Mesodermal cell (in vitro differentiated cells): ENCODE results near the gene EPS15.

ENCODE experiments used
- H3K27ac ChIP-seq: 2 replicates; pipeline ENCODE4 v1.7.0; 2013; ENCODE audit warnings: mild to moderate bottlenecking, low read depth, low read length, moderate library complexity; ENCODE audit not compliant: severe bottlenecking
- H3K36me3 ChIP-seq: 2 replicates; pipeline ENCODE4 v1.7.1; 2013; ENCODE audit warnings: mild to moderate bottlenecking, low read length, moderate library complexity; ENCODE audit not compliant: control insufficient read depth, insufficient read depth
- H3K4me1 ChIP-seq: one replicate; pipeline ENCODE4 v1.7.1; 2013; ENCODE audit warnings: mild to moderate bottlenecking, low read length; ENCODE audit not compliant: insufficient read depth, control insufficient read depth, poor library complexity, severe bottlenecking
- H3K4me3 ChIP-seq: 2 replicates; pipeline ENCODE4 v1.7.0; 2013; ENCODE audit warnings: low read length, control low read depth, mild to moderate bottlenecking; ENCODE audit not compliant: insufficient read depth, poor library complexity, severe bottlenecking; ENCODE audit errors: extremely low read depth
- H3K9me3 ChIP-seq: 2 replicates; pipeline ENCODE4 v1.7.1; 2013; ENCODE audit warnings: mild to moderate bottlenecking, low read length, moderate library complexity; ENCODE audit not compliant: control insufficient read depth
- WGBS, 2 experiments: methylation state at CpG; one replicate each; pipeline ENCODE4 v1.1.5; 2013; ENCODE audit warnings: missing lambda C conversion rate in 2 of 2; ENCODE audit not compliant: insufficient coverage in 2 of 2; 5-methylcytosine and 5-hydroxymethylcytosine counted together

The EPS15 gene

DNA sequence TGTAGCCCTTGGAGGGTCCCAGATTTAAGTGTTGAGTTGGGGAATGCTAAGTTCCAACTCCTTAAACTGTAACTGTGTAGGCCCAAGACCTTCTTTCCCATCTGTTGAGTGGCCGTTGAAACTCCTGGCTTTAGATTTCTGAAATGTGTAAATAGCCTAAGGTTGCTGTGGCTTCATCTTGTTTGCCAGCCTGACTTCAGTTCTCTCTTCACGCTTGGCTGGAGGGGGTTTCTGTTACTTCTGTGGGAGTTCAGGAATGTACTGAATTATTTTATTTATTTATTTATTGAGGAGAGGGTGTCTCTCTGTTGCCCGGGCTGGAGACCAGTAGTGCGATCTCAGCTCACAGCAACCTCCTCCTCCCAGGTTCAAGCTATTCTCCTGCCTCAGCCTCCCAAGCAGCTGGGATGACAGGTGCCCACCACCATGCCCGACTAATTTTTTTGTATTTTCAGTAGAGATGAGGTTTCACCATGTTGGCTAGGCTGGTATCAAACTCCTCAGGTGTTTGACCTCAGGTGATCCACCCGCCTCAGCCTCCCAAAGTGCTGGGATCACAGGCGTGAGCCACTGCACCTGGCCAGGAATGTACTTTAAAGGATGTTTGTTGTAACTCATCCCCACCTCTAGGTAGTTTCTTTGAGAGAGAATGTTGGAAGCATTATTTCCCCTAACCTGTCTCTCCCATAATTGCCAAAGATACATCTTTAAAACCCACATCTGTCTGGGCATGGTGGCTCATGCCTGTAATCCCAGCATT, 194.6 kb downstream of the EPS15 start:
- WGBS, 2 experiments, result 88% methylated on average over 1 to 3 of the region's 7 CpGs
- no peaks in the 10 kb centered on the region for H3K4me1 ChIP-seq
- no peak overlapping the region for H3K4me3 ChIP-seq
- H3K36me3 ChIP-seq, result no peaks in the 10 kb centered on the region
- no peaks in the 10 kb centered on the region for H3K9me3 ChIP-seq
- no peak overlapping the region for H3K27ac ChIP-seq

DNA sequence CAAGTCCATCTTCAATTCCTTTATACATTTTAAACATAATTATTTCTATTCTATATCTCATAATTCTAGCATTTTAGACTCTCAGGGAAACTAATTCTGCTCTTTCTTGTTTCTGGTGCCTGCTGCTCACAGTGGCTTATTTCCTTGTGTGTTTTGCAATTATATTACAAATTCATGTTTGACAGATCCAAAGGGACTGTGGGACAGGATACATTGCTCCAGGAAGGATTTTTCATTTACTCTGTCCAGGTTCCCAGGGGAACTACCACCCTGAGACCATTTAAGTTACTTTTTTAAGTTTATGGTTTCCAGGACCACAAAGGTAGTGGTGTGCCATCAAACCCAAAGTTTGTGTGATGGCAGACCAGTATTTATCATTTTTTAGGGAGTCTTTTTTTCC, 195.3 kb downstream of the EPS15 start:
- Histone ChIP-seq H3K27ac (no peak overlapping the region), H3K4me1 (no peaks in the 10 kb centered on the region), H3K9me3 (no peaks in the 10 kb centered on the region), H3K36me3 (no peaks in the 10 kb centered on the region), H3K4me3 (no peak overlapping the region)

DNA sequence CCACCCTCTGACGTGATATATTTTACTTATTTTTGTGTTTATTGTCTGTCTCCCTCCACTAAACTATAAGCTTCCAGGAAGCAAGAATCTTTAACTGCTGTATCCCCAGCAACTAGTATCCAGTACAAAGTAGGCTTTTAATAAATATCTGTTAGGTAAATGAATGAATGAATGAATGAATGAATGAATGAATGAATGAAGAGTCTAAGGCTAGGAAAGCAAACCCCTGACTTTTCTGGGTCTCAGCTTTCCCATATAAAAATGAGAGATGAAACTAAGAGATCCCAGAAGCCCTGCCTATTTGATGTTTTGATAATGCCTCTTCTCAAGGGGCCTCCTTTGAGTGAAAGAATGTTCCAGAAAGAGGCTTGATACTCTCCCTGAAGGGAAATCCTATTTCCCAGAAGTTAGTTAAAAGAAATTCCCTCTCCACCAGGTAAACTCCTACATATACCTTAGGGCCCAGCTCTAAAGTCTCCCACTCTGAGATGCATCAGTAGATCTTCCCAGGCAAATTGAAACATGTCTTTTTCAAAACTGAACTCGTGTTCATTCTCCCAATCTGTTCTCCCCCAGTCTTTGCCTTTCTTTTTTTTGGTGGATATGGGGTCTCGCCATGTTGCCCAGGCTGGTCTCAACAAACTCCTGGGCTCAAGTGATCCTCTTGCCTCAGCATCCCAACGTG, 196.5 kb downstream of the EPS15 start:
- Histone ChIP-seq H3K36me3 (no peaks in the 10 kb centered on the region), H3K9me3 (no peaks in the 10 kb centered on the region), H3K4me3 (no peak overlapping the region), H3K27ac (no peak overlapping the region), H3K4me1 (peaks cover 4% of the 10 kb centered on the region)
- WGBS, 2 experiments, result 94% methylated on average over 2 to 3 of the region's 4 CpGs

DNA sequence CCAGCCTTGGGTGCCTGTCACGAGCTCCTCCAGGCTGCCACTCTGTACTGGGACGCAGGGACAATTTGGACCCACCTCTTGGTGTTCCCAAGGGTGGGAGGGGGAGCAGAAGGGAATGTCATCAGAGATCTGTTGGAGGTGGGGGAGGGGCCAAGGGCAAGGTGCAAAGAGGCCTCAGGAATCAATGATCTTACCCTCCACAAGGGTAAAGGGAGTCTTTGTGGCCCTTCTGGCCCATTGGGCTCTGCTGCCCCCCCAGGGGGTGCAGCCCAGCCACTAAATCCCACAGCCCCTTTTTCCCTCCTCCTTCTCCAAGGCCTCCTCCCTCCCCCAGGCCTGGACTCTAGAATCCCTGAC, 197.2 kb downstream of the EPS15 start:
- WGBS, 2 experiments, result 83 to 92% methylated on average over 2 of the region's 2 CpGs
- no peaks in the 10 kb centered on the region for H3K9me3 ChIP-seq
- no peak overlapping the region for H3K27ac ChIP-seq
- no peaks in the 10 kb centered on the region for H3K36me3 ChIP-seq
- peaks cover 4% of the 10 kb centered on the region for H3K4me1 ChIP-seq
- H3K4me3 ChIP-seq, result no peak overlapping the region

DNA sequence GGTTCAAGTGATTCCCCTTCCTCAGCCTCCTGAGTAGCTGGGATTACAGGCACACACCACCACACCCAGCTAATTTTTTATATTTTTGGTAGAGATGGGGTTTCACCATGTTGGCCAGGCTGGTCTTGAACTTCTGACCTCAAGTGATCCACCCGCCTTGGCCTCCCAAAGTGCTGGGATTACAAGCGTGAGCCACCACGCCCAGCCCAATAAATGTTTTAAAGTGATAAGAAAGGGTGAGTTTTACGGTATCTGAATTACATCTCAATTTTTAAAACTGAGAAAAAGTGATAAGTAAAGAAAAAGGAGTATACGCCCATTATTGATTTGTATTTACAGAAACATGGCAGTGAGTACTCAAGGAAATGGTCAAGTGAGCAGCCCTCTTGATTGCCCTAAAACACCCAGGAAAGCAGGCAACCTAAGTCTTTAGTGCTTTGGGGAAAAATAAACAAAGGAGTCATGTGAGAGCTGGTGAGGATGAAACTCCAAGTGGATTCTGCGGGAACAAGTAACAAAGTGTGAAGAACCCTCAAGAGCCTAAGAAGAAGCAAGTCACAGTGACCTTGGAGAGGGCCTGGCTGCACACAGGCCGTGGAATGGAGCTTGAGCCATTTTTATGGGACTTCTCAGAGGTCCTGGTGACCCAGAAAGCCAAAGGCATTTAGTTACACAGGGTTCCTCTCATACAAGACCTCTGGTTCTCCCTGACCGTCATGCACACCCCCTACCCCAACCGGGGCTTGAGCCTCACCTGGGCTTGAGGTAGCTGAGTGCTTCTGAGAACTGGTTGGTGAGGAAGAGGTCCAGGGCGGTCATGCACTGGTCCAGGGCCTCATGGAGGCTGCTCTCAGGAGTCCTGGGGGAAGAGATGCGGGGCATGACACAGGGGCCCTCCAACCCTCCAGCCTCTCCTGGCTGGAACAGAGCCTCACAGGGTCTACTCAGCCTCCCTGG, 197.8 kb downstream of the EPS15 start:
- peaks cover 4% of the 10 kb centered on the region for H3K4me1 ChIP-seq
- H3K27ac ChIP-seq, result no peak overlapping the region
- 95 to 98% methylated on average over 5 to 7 of the region's 11 CpGs for whole genome bisulfite sequencing, 2 experiments
- no peaks in the 10 kb centered on the region for H3K9me3 ChIP-seq
- no peak overlapping the region for H3K4me3 ChIP-seq
- H3K36me3 ChIP-seq, result no peaks in the 10 kb centered on the region

DNA sequence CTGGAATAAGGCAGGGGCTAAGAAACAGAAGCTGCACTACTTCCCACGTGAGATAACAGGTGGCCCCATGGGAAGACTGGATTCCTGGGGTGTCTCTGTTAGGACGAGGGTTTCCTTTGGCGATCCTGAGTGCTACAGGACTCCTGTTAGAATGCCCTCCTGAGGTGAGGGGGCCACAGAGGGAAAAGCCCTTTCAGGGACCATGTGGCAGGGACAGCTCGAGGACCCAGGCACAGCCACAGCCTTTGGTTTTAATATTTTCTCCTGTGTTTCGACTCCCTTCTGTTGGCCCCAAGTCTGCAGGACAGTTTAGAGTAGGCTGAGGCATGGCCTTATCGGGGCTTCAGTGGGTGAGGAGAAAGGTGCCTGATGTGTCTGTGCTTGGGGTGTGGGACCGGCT, 201.3 kb downstream of the EPS15 start:
- H3K9me3 ChIP-seq, result no peaks in the 10 kb centered on the region
- H3K36me3 ChIP-seq, result no peaks in the 10 kb centered on the region
- peaks cover 14% of the 10 kb centered on the region for H3K4me1 ChIP-seq
- H3K4me3 ChIP-seq, result no peak overlapping the region
- no peak overlapping the region for H3K27ac ChIP-seq
- 87 to 89% methylated on average over 5 to 7 of the region's 7 CpGs for WGBS, 2 experiments

DNA sequence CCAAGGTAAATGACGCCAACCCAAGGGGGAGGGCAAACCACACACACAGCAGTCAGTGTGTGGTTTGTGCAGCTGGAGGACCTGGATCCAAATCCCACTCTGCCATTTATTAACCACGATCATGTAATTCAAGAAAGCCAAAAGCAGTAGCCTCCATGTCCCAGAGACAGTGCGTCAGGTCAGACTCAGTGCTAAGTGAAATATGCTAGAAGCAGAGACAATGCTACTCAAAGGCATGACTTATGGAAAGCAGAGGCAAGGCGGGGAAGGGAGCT, 202.3 kb downstream of the EPS15 start:
- no peaks in the 10 kb centered on the region for H3K36me3 ChIP-seq
- 88 to 92% methylated on average over 2 of the region's 4 CpGs for WGBS, 2 experiments
- H3K27ac ChIP-seq, result no peak overlapping the region
- no peaks in the 10 kb centered on the region for H3K9me3 ChIP-seq
- no peak overlapping the region for H3K4me3 ChIP-seq
- H3K4me1 ChIP-seq, result peaks cover 14% of the 10 kb centered on the region

DNA sequence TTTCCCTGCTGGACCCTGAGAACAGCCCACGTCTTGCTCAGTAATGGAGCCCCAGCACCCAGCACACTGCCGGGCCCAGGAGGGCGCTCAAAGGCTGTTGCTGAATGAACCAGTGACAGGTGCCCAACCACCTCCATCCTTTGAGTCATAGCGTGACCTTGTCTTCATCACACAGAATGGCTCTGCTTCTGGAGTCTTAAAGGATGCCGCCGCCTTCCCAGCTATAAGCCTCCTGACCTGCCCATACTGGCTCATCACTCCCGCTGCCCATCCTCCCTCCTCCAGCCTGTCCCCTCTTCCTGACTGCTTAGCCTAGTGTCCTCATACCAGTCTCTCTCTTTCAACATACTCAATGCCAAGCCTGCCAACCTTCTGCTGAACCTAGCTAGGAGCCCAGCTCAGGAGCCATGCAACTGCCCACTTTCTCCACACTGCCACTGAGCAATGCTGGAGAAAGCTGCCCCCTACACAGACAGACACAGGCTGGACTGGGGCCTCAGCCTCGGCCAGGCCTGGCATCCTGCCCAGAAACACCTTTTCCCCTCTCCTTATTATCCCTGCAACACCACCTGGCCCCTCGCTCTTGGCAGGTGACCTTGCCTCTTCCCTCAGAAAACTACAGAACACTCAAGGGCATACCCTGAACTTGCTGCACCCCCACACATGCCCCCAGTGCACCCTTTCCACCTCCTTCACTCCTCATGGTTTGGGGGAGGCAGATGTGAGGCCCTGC, 202.8 kb downstream of the EPS15 start:
- Histone ChIP-seq H3K27ac (no peak overlapping the region), H3K4me1 (peaks cover 14% of the 10 kb centered on the region), H3K36me3 (no peaks in the 10 kb centered on the region), H3K9me3 (no peaks in the 10 kb centered on the region), H3K4me3 (no peak overlapping the region)
- WGBS, 2 experiments, result 93 to 95% methylated on average over 8 to 9 of the region's 9 CpGs

DNA sequence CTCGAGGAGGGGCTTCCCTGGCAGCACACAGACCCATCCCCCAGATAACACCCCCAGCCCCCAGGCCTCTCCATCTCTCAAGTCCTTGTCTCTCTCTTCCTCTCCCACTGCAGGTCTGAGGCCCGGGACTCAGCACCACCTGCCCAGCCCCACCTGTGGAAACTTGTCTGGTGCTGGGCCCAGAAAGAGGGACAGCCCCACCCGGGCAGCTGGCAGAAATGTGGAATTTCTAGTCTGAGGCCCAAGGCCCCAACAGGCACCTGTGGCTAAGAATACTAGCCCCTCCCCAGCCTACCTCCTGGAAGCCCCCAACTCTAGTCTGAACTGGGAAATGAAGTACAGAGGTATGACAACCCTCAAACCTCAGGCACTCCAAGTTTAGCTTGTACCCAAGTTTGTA, 204.1 kb downstream of the EPS15 start:
- Histone ChIP-seq H3K4me1 (peaks cover 14% of the 10 kb centered on the region), H3K36me3 (no peaks in the 10 kb centered on the region), H3K9me3 (no peaks in the 10 kb centered on the region), H3K27ac (no peak overlapping the region), H3K4me3 (no peak overlapping the region)
- WGBS, 2 experiments, result 83 to 100% methylated on average over 1 of the region's 3 CpGs

DNA sequence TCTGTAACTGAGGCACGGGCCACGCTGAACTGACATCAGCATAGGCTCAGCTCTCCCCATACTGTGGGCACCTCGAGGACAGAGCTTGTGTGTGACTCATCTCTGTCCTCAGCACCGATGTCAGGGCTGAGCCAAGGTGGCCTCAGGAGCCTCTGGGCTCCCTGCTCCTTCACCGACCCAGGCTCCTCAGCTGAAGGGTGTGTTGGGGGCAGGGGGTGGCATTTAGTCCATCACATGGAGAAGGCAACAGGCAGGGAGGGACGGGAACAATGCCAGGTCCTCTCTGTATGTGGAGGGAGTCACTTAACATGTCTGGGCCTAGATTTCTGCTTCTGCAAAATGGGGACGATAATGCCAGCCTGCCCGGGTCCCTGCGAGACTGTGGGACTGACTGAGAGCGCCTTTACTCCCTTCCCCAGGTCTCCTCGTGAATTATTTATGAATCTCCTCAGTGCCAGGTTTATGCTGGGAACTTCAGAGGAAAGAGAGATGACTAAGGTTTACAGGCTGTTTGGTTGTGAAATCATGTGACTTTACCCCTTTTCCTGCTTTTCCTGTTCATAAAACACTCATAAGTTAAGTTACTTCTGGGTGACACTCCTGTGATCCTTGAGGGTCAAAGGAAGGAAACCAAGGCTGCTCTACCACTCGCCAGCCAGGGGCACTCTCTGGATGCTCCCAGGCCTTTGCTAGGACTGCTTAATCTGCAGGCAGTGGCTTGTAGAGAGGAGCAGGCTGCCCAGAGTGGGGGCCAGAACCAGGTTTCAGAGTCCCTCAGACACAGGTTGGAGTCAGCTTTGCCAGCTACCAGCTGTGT, 204.9 kb downstream of the EPS15 start:
- no peak overlapping the region for H3K4me3 ChIP-seq
- peaks cover 14% of the 10 kb centered on the region for H3K4me1 ChIP-seq
- H3K9me3 ChIP-seq, result no peaks in the 10 kb centered on the region
- H3K27ac ChIP-seq, result no peak overlapping the region
- no peaks in the 10 kb centered on the region for H3K36me3 ChIP-seq
- 86 to 94% methylated on average over 7 to 12 of the region's 12 CpGs for WGBS, 2 experiments
